ENCODE data around the gene AUTS2. TPM values are rescaled to one million over a fixed set of nuclear protein-coding genes. Genes with fewer than 3 reads are reported as not detected.

AUTS2 gene
- total and polyA plus RNA-seq, 4 donors: 4.9 to 24.4 (median 7.0) TPM

DNA sequence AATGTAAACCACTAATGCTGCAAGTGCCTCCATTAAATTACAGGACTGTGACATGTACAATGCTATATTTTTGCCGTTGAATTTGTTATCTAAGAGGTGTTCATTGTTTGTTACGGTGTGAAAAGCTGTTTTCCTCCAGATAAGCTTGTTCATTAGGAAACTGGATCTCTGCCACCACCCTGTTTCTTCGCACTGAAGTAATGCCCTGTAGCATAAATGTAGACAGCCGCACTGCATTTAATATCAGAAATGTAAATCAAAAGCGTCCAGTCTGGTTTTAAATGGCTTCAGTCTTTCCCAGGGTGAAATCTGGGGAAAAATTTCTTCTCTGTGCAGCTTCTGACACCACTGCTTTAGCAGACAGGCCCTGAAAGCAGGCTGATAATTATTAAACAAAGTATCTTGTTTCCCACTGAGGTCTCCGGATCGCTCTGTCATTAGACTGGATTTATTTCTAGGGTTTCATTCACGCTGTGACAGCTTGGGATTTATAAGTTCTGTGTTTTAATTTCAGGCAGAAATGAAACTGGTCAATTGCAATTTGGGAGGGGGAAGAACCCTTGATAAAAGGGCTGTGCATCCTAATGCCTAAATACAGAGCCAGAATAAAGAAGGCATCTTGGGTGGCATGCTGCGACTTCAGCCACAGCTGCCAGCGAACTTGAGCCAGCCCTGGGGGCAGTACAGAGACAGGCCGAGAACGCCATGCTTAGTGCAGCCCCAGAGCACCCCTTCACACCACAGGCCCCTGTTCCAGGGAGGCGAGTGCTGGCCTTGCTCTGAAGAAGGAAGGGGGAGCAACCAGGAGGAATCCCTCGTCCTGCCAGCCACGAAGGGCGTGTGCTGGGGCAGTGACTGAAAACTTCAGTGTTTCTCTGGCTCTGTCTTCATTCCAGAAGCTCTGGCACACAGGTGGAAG, 985.9 kb downstream of the AUTS2 start:
- H3K4me1 ChIP-seq (ENCODE audit: control insufficient read depth in 4 of 4, insufficient read depth in 4 of 4, low read length in 3 of 4): peaks cover 10 to 53% (median 48%) of the 10 kb centered on the region in 4 donors
- H3K27me3 ChIP-seq (ENCODE audit: control insufficient read depth in 4 of 4, insufficient read depth in 4 of 4, low read length in 3 of 4): no peaks in the 10 kb centered on the region
- no peak for TF ChIP-seq RAD21 (IDR thresholded peaks at IDR 0.05)
- TF ChIP-seq, protein P1, sequence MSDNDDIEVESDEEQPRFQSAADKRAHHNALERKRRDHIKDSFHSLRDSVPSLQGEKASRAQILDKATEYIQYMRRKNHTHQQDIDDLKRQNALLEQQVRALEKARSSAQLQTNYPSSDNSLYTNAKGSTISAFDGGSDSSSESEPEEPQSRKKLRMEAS (IDR thresholded peaks at IDR 0.05): no peak
- TF ChIP-seq, protein P2, sequence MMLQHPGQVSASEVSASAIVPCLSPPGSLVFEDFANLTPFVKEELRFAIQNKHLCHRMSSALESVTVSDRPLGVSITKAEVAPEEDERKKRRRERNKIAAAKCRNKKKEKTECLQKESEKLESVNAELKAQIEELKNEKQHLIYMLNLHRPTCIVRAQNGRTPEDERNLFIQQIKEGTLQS (IDR thresholded peaks at IDR 0.05): no peak
- TF ChIP-seq, protein P3, sequence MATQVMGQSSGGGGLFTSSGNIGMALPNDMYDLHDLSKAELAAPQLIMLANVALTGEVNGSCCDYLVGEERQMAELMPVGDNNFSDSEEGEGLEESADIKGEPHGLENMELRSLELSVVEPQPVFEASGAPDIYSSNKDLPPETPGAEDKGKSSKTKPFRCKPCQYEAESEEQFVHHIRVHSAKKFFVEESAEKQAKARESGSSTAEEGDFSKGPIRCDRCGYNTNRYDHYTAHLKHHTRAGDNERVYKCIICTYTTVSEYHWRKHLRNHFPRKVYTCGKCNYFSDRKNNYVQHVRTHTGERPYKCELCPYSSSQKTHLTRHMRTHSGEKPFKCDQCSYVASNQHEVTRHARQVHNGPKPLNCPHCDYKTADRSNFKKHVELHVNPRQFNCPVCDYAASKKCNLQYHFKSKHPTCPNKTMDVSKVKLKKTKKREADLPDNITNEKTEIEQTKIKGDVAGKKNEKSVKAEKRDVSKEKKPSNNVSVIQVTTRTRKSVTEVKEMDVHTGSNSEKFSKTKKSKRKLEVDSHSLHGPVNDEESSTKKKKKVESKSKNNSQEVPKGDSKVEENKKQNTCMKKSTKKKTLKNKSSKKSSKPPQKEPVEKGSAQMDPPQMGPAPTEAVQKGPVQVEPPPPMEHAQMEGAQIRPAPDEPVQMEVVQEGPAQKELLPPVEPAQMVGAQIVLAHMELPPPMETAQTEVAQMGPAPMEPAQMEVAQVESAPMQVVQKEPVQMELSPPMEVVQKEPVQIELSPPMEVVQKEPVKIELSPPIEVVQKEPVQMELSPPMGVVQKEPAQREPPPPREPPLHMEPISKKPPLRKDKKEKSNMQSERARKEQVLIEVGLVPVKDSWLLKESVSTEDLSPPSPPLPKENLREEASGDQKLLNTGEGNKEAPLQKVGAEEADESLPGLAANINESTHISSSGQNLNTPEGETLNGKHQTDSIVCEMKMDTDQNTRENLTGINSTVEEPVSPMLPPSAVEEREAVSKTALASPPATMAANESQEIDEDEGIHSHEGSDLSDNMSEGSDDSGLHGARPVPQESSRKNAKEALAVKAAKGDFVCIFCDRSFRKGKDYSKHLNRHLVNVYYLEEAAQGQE (IDR thresholded peaks at IDR 0.05): no peak
- no peak for TF ChIP-seq EGR1 (IDR thresholded peaks at IDR 0.05; ENCODE audit: low read depth in 2 of 2)
- TF ChIP-seq, protein P4, sequence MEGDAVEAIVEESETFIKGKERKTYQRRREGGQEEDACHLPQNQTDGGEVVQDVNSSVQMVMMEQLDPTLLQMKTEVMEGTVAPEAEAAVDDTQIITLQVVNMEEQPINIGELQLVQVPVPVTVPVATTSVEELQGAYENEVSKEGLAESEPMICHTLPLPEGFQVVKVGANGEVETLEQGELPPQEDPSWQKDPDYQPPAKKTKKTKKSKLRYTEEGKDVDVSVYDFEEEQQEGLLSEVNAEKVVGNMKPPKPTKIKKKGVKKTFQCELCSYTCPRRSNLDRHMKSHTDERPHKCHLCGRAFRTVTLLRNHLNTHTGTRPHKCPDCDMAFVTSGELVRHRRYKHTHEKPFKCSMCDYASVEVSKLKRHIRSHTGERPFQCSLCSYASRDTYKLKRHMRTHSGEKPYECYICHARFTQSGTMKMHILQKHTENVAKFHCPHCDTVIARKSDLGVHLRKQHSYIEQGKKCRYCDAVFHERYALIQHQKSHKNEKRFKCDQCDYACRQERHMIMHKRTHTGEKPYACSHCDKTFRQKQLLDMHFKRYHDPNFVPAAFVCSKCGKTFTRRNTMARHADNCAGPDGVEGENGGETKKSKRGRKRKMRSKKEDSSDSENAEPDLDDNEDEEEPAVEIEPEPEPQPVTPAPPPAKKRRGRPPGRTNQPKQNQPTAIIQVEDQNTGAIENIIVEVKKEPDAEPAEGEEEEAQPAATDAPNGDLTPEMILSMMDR (IDR thresholded peaks at IDR 0.05; ENCODE audit: low read depth, low read length, missing input control): no peak
- no peaks in the 10 kb centered on the region for H3K36me3 ChIP-seq (ENCODE audit: control insufficient read depth in 4 of 4, insufficient read depth in 3 of 4, low read depth in 1 of 4, low read length in 3 of 4)
- no peak for DNase-seq (ENCODE audit: low spot score)
- WGBS: 51% methylated on average over 16 of the region's 16 CpGs
- H3K9ac ChIP-seq (ENCODE audit: low read depth in 1 of 2, low read length in 2 of 2): peak overlapping the region; percentile 28 to 33
- no peaks in the 10 kb centered on the region for H3K9me3 ChIP-seq (ENCODE audit: control insufficient read depth in 4 of 4, low read length in 3 of 4)
- no peak overlapping the region for H3K4me3 ChIP-seq (ENCODE audit: low read depth in 1 of 3, low read length in 3 of 3)
- peak overlapping the region in 1 of 2 donors; percentile 15 for H3K27ac ChIP-seq (ENCODE audit: low read depth in 1 of 2, low read length in 2 of 2)

DNA sequence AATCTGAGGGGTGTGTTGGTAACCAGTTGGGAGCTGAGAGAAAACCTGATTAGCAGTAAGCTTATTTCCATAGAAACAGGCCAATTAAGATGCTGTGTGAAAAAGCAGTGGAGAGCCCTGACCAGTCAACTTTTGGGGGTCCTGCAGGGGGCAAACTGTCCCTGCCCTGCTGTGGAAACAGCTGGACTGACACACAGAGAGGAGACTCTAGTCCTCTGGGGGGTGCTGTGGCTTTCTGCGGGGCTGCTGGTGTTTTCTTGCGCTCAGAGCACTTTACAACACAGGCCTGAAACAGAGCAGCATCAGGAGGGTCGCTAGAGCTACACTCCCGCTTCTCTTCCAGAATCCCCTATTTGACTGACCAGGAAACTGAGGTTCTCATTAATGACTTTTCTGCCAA, 986.8 kb downstream of the AUTS2 start:
- DNase-seq (ENCODE audit: low spot score): no peak
- no peaks in the 10 kb centered on the region for H3K36me3 ChIP-seq (ENCODE audit: control insufficient read depth in 4 of 4, insufficient read depth in 3 of 4, low read depth in 1 of 4, low read length in 3 of 4)
- H3K4me3 ChIP-seq (ENCODE audit: low read depth in 1 of 3, low read length in 3 of 3): no peak overlapping the region
- TF ChIP-seq HNF4A (conservative IDR thresholded peaks at IDR 0.05) (no peak), NR2F2 (IDR thresholded peaks at IDR 0.05) (no peak), FOXA1 (IDR thresholded peaks at IDR 0.05) (no peak), RAD21 (IDR thresholded peaks at IDR 0.05) (peak in 1 of 2 donors; percentile 42), HNF4G (IDR thresholded peaks at IDR 0.05) (no peak)
- TF ChIP-seq, protein P3 (IDR thresholded peaks at IDR 0.05): no peak
- TF ChIP-seq, protein P2 (IDR thresholded peaks at IDR 0.05): no peak
- H3K4me1 ChIP-seq (ENCODE audit: control insufficient read depth in 4 of 4, insufficient read depth in 4 of 4, low read length in 3 of 4): peaks cover 11 to 59% (median 53%) of the 10 kb centered on the region in 4 donors
- H3K27ac ChIP-seq (ENCODE audit: low read depth in 1 of 2, low read length in 2 of 2): no peak overlapping the region
- peak overlapping the region in 1 of 2 donors; percentile 3 for H3K9ac ChIP-seq (ENCODE audit: low read depth in 1 of 2, low read length in 2 of 2)
- H3K27me3 ChIP-seq (ENCODE audit: control insufficient read depth in 4 of 4, insufficient read depth in 4 of 4, low read length in 3 of 4): no peaks in the 10 kb centered on the region
- 73% methylated on average over 4 of the region's 4 CpGs for WGBS
- no peaks in the 10 kb centered on the region for H3K9me3 ChIP-seq (ENCODE audit: control insufficient read depth in 4 of 4, low read length in 3 of 4)
